Gastrocnemius medialis (tissue), 4 donors: Measurements from ENCODE around the gene JSRP1. TPM values are rescaled to one million over a fixed set of nuclear protein-coding genes. Genes with fewer than 3 reads are reported as not detected.

Source experiments
- ATAC-seq, 2 donors: fragments of 150-250 bp; one replicate each; pipeline ENCODE4 v1.9.1; 2016
- DNase-seq, 2 donors: peaks; one replicate each; pipeline ENCODE4 v3.0.0-alpha.2; 2019
- H3K27ac ChIP-seq, 4 donors: fragments of 200-600 bp; sonication (generic); 1 replicate in 1 of 4; 2 replicates in 3 of 4; pipeline ENCODE4 v1.5.1; 2016 to 2018; ENCODE audit warnings: mild to moderate bottlenecking in 2 of 4, moderate library complexity in 1 of 4
- H3K27me3 ChIP-seq, 3 donors: fragments of 200-600 bp; sonication (generic) in 2 of 3; 1 replicate in 1 of 3; 2 replicates in 2 of 3; pipeline versions ENCODE4 v1.5.1 to v1.6.0; 2016 to 2019; ENCODE audit warnings: mild to moderate bottlenecking in 1 of 3, moderate library complexity in 1 of 3
- H3K36me3 ChIP-seq, 2 donors: fragments of 200-600 bp; sonication (generic) in 1 of 2; one replicate each; pipeline ENCODE4 v1.5.1; 2017 to 2018
- H3K4me1 ChIP-seq, 2 donors: fragments of 200-600 bp; sonication (generic) in 1 of 2; one replicate each; pipeline ENCODE4 v1.5.1; 2016 to 2017; ENCODE audit warnings: mild to moderate bottlenecking in 2 of 2
- H3K4me3 ChIP-seq, 4 donors: fragments of 200-600 bp; sonication (generic) in 3 of 4; 1 replicate in 1 of 4; 2 replicates in 3 of 4; pipeline ENCODE4 v1.5.1; 2016 to 2019; ENCODE audit warnings: mild to moderate bottlenecking in 2 of 4
- H3K9me3 ChIP-seq, 3 donors: fragments of 200-600 bp; sonication (generic) in 2 of 3; 1 replicate in 1 of 3; 2 replicates in 2 of 3; pipeline ENCODE4 v1.5.1; 2016 to 2019
- POLR2A ChIP-seq, 2 donors: fragments of 450-650 bp; IDR thresholded peaks; one replicate each; pipeline ENCODE4 v1.6.1; 2017; ENCODE audit warnings: antibody characterized with exemption in 2 of 2, mild to moderate bottlenecking in 2 of 2, moderate library complexity in 2 of 2
- in situ Hi-C, 4 donors: fragments of 200-750 bp; cut with MboI; loops; one replicate each; pipeline versions ENCODE4 v1.15.0 to v1.8.0; 2017; ENCODE audit warnings: low sequenced_read_pairs in 4 of 4
- intact Hi-C: fragments of 100-400 bp; cut with DNase I; formaldehyde crosslinking; loops from one replicate; pipeline ENCODE4 v1.15.1; 2023; ENCODE audit warnings: low total_unique reads
- total RNA-seq, 4 donors: library from RNA; depleted of rRNA; stranded (reverse); fragments of >200 nt; gene quantifications; one replicate each; pipeline versions ENCODE4 v1.1.0 to v1.2.3, GENCODE V29; 2016
- TF ChIP-seq, protein P1 (sequence below), 5 experiments: fragments of 450-650 bp in 3 of 5; fragments of 200-600 bp in 2 of 5; sonication (generic) in 2 of 5; IDR thresholded peaks in 4 of 5; conservative IDR thresholded peaks in 1 of 5; 1 replicate in 4 of 5; 2 replicates in 1 of 5; pipeline ENCODE4 v1.5.1; 2016 to 2019; ENCODE audit warnings: antibody characterized with exemption in 5 of 5, mild to moderate bottlenecking in 3 of 5, moderate library complexity in 3 of 5

JSRP1 gene
- total RNA-seq, 4 donors from 2014 or later, result 152 to 383 (median 303) TPM

DNA sequence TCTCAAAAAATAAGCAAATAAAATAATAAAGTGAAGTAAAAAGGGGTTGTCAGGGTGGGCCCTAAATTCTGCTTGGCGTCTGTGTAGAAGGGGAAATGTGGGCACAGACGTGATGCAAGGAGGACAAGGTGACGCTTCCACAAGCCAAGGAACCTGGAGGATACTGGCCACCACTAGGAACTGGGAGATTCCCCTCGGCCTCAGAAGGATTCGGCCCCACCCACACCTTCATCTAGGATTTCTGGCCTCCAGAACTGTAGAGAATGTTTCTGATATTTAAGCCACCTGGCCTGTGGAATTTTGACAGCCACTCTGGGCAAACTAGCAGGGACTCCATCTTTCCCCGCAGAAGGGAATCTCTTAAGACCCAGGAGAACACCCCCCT, 21.2 kb downstream of the JSRP1 start:
- H3K27ac ChIP-seq, result peak overlapping the region; percentile 94 to 98 (median 97)

DNA sequence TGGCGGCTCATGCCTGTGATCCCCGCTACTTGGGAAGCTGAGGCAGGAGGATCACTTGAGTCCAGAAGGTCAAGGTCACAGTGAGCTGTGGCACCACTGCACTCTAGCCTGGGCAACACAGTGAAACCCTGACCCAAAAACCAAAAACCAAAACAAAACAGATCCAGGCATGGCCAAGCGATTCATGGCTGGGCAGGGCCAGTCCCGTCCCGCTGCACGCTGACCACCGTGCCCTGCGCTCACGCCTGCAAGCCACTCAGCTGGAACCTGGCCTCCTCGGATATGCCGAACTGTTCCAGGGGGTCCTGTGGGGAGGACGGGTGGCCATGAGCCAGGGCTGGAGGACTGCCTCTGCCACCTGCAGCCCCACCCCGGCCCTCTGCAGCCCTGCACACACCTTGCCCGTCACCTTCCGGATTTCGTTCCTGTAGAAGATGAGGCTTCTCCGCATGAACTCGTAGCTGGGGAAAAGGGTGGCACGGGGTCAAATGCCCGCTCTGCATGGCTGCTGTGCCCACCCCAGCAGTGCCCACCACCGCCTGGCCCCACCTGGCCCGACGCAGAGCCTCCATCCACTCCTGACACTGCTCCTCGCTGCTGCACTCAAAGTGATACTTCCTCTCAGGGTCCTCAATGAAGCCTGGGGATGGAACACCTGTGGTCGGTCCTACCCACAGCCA, 22.5 kb downstream of the JSRP1 start:
- TF ChIP-seq POLR2A (IDR thresholded peaks at IDR 0.05), result no peak
- TF ChIP-seq, protein P1, sequence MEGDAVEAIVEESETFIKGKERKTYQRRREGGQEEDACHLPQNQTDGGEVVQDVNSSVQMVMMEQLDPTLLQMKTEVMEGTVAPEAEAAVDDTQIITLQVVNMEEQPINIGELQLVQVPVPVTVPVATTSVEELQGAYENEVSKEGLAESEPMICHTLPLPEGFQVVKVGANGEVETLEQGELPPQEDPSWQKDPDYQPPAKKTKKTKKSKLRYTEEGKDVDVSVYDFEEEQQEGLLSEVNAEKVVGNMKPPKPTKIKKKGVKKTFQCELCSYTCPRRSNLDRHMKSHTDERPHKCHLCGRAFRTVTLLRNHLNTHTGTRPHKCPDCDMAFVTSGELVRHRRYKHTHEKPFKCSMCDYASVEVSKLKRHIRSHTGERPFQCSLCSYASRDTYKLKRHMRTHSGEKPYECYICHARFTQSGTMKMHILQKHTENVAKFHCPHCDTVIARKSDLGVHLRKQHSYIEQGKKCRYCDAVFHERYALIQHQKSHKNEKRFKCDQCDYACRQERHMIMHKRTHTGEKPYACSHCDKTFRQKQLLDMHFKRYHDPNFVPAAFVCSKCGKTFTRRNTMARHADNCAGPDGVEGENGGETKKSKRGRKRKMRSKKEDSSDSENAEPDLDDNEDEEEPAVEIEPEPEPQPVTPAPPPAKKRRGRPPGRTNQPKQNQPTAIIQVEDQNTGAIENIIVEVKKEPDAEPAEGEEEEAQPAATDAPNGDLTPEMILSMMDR (IDR thresholded peaks at IDR 0.05 in 4 of 5, conservative IDR thresholded peaks at IDR 0.05 in 1 of 5), result no peak
- H3K4me1 ChIP-seq, result peaks cover 41 to 56% of the 10 kb centered on the region in 2 donors
- no peaks in the 10 kb centered on the region for H3K27me3 ChIP-seq
- no peak for ATAC-seq
- peak overlapping the region in 1 of 4 donors; percentile 94 for H3K27ac ChIP-seq
- in situ Hi-C loops, result loop anchor here in 1 of 4 donors (10.0 kb wide), 1 partner anchor 79 kb away; the partner anchor contains the start of gene AP3D1
- intact Hi-C loops, result loop anchor here (2.0 kb wide), 1 partner anchor 83 kb away; no protein-coding TSS in a partner anchor
- H3K36me3 ChIP-seq, result peaks cover 0 to 20% of the 10 kb centered on the region in 2 donors
- DNase-seq, result no peak
- H3K9me3 ChIP-seq, result no peaks in the 10 kb centered on the region
- H3K4me3 ChIP-seq, result no peak overlapping the region

More for the DNA sequence above, 21.2 kb downstream of the JSRP1 start:
- peaks cover 0 to 14% of the 10 kb centered on the region in 2 donors for H3K36me3 ChIP-seq
- ATAC-seq (no peak), DNase-seq (no peak)
- H3K27me3 ChIP-seq, result no peaks in the 10 kb centered on the region
- peaks cover 53 to 62% of the 10 kb centered on the region in 2 donors for H3K4me1 ChIP-seq
- in situ Hi-C loops, result loop anchor here in 2 of 4 donors (5.0 to 10.0 kb wide), 2 partner anchors 42 to 80 kb away; partner anchors contain the start of gene AP3D1 (in 1 of the 2)
- intact Hi-C loops, result loop anchor here (2.0 kb wide), 1 partner anchor 82 kb away; no protein-coding TSS in a partner anchor
- TF ChIP-seq, protein P1 (IDR thresholded peaks at IDR 0.05 in 4 of 5, conservative IDR thresholded peaks at IDR 0.05 in 1 of 5), result no peak
- no peak for TF ChIP-seq POLR2A (IDR thresholded peaks at IDR 0.05)
- no peaks in the 10 kb centered on the region for H3K9me3 ChIP-seq
- H3K4me3 ChIP-seq, result peak overlapping the region; percentile 67 to 94 (median 86)

DNA sequence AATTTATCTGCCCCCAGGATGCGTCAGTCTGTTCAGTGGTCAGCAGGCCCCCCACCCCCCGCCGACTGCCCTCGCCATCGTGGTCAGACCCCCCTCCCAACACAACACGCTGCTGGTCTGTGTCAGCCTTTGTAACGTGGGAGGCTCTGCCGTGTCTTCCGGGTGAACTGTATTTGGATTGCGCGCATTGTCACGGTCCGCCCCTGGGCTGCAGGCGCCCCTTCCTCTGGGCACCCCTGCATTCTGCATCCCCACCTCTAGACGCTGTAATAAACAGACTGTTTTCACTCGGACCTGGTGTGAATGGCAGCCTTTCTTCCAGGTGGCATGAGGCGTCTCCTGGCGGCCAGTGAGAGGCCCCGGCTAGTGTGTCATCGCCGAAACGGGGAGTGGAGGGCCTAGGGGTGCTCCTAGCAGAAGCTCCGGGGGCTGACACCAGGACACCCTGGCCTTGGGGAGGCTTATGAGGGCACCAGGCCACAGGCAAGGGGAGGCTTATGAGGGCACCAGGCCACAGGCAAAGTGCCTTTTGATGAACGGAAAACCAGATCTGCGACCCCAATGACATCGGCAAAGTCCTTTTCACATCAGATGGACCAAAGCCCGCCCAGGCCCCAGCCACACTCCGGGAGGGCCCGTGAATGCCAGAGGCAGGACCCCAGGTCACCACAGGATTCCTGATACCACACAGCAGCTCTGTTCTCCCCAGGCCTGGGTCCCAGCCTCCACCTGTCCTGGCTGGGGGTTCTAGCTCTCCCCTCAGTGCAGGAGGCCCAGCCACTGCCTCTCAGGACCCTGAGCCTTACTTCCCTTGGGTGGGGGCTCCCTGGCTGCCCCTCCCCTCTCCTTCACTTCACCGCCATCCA, 23.7 kb downstream of the JSRP1 start:
- ATAC-seq, result no peak
- H3K4me1 ChIP-seq, result peaks cover 29 to 48% of the 10 kb centered on the region in 2 donors
- DNase-seq, result no peak
- in situ Hi-C loops (loop anchor here in 1 of 4 donors (10.0 kb wide), 1 partner anchor 78 kb away; the partner anchor contains the start of gene AP3D1), intact Hi-C loops (no loop called here)
- peaks cover 0 to 20% of the 10 kb centered on the region in 2 donors for H3K36me3 ChIP-seq
- H3K27ac ChIP-seq, result peak overlapping the region in 3 of 4 donors; percentile 63 to 82 (median 78)
- no peak overlapping the region for H3K4me3 ChIP-seq
- no peak for TF ChIP-seq POLR2A (IDR thresholded peaks at IDR 0.05)
- TF ChIP-seq, protein P1 (IDR thresholded peaks at IDR 0.05 in 4 of 5, conservative IDR thresholded peaks at IDR 0.05 in 1 of 5), result no peak
- no peaks in the 10 kb centered on the region for H3K27me3 ChIP-seq
- no peaks in the 10 kb centered on the region for H3K9me3 ChIP-seq

DNA sequence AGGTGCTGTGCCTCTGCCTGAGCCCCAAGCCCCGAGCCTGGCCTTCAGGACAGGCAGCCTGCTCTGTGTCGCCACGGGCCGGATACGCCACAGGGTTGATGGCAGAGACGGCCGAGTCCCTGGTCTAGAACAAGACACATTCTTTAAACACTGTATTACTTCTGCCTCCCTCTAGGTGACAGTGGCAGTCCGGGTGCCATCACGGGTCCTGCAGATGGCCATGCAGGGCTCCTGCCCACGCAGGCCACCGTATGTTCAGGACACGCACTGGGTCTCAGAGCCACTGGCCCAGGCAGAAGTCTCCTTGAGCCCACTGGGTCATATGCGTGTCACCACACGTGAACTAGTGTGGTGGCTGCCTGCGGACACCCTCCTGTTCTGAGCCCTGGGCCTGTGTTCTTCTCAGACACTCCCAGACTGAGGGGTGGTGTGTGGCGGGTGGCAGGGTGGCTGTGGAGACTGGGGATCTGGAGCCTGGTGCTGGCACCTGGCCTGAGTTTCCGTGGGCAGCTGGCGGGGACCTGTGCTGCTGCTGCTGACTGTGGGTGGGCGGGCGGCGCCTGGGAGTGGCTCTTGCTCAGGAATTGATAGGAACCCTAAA, 24.5 kb downstream of the JSRP1 start:
- ATAC-seq (no peak), DNase-seq (peak in 1 of 2 donors; percentile 52)
- Histone ChIP-seq H3K4me3 (no peak overlapping the region), H3K27ac (peak overlapping the region; percentile 63 to 82 (median 74)), H3K4me1 (peaks cover 25 to 43% of the 10 kb centered on the region in 2 donors), H3K9me3 (no peaks in the 10 kb centered on the region), H3K27me3 (no peaks in the 10 kb centered on the region), H3K36me3 (peaks cover 0 to 25% of the 10 kb centered on the region in 2 donors)
- in situ Hi-C loops (loop anchor here in 1 of 4 donors (10.0 kb wide), 1 partner anchor 77 kb away; the partner anchor contains the start of gene AP3D1), intact Hi-C loops (no loop called here)
- TF ChIP-seq POLR2A (IDR thresholded peaks at IDR 0.05), result no peak
- TF ChIP-seq, protein P1 (IDR thresholded peaks at IDR 0.05 in 4 of 5, conservative IDR thresholded peaks at IDR 0.05 in 1 of 5), result peak in 3 of 5 experiments; percentile 13 to 46 (median 36)
